Stimulated activated CD8-positive, alpha-beta memory T cell treated with anti-CD3 and anti-CD28 coated beads, Interleukin-2, amount 100 ng/mL, for 48 hours (primary cell): ENCODE measurements around the gene TULP1.
"Not testable (repeated sequence)": the region's sequence is repeated elsewhere in the genome, so short reads cannot be mapped to it uniquely, and the experiment has no call there.

Experiments
- DNase-seq, 2 donors: peaks; one replicate each; pipeline ENCODE4 v3.0.0-alpha.2; 2020; ENCODE audit warnings: low read depth in 2 of 2

Gene TULP1

DNA sequence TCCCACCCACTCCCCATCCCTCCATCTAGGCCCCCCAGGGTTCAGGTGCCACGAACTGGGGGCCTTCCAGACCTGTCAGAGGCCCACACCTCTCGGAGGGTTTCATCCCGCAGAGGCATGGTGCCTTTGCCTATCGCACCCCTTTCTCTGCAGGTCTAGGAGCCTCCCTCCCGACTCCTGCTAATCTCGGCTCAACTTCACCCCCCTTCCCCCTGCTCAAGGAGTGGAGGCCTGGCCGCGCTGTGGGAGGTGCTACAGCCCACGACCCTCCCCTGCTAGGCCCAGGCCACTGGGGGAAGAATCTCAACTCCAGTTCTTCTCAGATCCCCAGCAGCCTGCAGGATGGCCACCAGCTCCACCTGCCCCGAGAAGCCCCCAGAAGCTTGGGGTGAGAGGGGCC lies at the start of gene TULP1:
TULP1 (minus strand) TSS at position 157 of the 400 bp plus-strand sequence; CDS start at position 119, 38 bp downstream.
- DNase-seq: no peak

DNA sequence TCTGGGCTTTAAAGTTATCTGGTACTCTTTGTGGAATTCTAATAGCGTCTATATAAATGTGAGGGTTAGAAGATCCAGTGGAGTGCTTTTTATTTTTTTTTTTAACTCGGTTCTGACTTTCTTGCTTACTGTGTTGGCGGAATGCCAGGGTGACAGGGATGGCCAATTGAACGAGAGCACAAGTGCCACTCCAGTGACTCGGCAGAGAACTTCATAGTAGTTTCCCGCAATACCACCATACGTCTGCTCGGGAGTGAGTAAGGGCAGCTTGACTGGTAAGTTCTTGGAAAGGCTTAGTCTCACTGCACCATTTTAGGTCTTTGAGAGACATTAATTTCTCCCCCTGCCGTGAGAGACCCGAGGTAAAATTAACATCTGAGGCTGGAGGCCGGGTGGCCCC lies 49.4 kb upstream of the TULP1 start:
- no peak for DNase-seq

DNA sequence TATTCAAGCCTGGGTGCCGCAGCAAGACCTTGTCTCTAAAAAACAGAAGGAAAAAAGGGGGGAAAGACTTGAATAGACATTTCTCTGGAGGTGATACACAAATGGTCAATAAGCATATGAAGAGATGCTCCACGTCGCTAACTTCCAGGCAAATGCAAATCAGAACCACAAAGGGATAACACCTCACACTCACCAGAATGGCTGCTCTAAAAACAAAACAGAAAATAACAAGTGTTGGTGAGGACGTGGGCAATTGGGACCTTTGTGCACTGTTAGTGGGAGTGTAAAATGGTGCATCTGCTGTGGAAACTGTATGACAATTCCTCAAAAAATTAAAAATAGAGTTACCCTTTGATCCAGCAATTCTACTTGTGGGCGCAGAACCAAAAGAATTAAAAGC lies 48.4 kb upstream of the TULP1 start:
- DNase-seq: no peak

DNA sequence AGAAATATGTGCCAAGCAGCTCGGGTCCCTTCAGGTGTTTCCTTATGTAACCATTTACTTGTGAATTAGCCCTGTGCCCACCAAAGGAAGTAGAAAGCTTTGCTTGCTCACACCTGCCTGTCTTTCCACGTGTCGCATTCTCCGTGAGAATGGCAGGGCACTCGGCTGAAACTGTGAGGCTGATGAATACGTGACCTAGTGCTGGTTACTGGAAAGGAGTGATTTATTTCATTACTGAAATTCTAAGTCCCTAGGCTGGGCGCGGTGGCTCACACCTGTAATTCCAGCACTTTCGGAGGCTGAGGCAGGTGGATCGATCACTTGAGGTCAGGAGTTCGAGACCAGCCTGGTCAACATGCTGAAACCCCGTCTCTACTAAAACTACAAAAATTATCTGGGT lies 45.9 kb upstream of the TULP1 start:
- DNase-seq: no peak

DNA sequence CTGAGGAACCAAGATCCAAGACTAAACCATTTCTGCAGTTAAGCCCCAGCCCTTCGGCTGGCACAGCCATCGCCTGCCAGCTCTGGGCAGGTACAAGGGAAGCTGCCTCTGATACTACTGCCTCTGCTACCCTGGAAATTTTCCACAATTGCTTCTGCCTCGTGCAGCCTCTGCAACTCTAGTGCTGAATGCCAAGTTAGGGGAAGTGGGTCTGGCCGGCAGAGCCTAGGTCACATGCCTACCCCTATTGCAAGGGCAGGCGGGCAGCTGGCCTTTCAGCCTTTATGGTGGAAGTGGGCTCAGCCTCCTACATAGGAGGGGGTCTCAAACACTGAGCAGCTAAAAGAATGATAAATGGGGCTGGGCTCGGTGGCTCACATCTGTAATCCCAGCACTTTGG lies 44.5 kb upstream of the TULP1 start:
- no peak for DNase-seq

DNA sequence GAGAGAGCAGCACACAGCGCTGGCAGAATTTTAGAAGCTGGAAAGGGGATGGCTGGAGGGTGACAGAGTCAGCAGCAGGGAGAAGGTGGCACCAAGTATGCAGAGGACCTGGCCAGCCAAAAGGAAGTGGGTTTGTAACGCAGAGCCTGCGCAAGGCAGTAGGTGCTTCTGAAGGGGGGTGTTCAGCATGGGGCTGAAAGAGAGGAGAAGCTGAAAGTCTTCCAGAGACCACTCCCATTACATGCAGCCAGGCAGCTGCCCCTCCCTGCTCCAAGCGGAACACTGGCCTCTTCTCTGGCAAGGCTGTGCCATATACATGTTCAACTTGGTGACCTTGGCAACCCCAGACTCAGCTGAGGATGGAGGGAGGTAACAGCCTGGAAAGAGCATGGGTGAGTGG lies 42.1 kb upstream of the TULP1 start:
- DNase-seq: no peak

DNA sequence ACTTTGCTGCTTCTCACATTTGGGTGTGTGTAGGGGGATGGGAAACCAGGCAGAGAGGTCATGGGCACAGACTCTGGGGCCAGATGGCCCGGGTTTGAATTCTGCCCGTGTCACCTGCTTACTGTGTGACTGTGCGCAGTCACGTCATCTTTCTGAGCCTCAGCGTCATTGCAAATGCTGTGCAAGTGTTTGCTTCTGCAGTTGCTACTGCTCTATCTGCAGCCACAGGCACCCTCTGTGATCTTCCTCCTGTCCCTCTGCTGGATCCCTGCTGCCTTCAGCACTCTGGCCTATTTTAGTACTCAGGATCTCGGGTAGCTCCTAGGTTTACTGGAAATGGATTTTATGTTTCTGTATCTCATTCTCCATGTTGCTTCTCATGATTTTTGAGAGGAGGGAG lies 40.6 kb upstream of the TULP1 start:
- DNase-seq: no peak

DNA sequence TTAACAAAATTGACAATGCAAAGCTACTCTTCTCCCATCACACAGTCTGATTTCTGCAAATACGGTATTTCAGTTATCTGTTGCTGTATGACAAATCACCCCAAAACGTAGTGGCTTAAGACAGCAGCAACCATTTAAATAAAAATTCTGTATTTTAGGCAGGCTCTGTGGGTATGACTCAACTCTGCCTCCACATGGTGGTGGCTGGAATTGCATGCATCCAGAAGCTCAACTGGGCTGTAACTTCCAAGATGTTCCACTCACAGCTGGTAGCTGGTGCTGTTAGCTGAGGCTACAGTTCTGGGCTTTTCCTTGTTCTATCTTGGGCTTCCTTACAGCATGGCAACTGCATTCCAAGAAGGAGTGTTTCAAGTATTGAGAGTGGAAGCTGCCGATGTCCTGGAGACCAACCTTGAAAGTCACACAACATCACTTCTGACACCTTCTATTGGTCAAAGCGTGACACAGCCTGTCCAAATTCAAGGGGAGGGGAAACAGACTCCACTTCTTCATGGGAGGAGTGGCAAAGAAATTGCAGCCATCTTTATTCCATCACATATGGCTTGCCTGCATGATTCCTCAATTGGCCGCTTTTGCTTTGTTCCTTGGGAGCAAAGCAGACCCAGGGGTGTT lies 39.7 kb upstream of the TULP1 start:
- DNase-seq: peak; percentile 33 to 46

DNA sequence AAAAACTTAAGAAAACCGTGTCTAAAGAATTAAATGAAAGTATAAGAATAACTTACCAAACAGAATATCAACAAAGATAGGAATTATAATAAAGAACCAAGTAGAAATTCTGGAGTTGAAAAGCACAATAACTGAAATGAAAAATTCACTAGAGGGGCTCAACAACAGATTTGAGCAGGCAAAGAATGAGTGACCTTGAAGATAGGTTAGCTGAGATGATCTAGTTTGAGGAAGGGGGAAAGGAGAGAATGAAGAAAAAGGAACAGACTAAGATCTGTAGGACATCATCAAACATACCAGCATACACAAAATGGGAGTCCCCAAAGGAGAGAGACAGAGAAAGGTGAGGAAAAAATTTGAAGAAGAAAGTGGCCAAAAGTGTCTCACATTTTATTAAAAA lies 37.7 kb upstream of the TULP1 start:
- no peak for DNase-seq

DNA sequence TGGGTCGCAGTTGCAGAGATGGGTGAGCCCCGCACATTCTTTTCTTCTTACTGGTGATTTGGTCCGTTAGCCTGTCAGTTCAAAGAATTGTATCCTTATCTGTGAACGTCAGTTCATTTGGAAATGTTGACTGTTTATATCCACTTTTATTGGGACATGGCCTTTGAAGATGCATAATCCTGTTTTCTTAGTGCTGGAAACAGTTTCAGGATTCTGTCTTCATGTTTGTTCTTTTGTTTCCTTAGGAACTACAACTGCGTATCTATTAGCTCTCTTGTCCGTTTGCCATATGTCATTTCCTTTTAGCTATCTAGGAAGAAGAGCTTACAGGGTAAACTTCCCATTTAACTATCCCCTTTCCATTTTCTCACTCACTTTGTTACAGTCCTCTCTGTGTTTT lies 35.0 kb upstream of the TULP1 start:
- DNase-seq: no peak

DNA sequence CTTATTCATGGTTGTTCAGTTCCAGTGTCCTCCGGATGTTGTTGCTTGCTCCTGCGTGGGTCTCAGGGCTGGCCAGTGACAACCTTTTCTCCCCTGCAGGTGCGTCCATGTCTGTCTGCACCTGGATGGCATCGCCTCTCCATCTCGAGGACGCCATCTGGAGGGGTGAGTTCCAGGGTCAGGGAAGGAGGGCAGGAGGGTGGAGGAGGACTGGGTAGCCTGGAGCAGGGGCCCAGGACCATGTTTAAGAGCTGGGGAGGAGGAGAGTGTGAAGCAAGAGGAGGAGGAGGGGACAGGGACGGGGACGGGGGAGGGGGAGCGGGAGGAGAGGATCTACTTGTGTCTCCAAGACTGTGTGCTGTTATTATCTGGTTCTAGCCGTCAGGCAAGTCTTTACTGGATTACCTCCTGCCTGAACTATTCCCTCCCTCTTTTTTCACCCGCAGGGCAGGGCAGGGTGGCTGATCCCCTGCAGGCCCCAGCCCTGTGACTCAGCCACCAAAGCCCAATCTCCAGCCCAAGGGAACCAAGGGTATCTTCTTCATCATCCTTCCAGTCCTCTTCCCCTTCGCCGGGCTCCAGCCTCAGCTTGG lies 32.2 kb upstream of the TULP1 start:
- DNase-seq: no peak

DNA sequence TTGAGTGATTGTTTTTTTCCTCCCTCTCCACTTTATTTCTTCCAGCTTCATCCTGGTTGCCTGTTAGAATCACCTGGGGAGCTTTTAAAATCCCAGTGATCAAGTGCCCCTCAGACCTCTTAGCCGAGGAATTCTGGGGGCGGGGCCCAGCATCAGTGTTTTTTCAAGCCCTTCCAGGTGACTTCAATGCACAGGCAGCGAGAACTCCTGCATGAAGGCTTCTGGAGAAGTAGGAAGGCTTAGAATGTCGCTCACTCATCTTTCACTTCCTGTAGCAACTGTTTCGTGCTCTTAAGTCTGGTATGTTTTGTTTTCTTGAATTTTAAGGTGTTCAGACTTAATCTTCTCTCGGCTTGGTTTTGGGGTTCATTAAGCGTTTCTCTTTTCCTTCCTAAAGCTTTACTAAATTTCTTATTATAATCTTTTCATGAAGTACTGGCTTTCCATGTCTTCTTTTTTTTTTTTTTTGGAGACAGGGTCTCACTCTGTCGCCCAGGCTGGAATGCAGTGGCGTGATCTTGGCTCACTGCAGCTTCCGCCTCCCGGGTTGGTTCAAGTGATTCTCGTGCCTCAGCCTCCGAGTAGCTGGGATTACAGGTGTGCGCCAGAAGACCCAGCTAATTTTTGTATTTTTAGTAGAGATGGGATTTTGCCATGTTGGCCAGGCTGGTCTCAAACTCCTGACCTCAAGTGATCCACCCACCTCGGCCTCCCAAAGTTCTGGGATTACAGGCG lies 30.9 kb upstream of the TULP1 start:
- DNase-seq: no peak

DNA sequence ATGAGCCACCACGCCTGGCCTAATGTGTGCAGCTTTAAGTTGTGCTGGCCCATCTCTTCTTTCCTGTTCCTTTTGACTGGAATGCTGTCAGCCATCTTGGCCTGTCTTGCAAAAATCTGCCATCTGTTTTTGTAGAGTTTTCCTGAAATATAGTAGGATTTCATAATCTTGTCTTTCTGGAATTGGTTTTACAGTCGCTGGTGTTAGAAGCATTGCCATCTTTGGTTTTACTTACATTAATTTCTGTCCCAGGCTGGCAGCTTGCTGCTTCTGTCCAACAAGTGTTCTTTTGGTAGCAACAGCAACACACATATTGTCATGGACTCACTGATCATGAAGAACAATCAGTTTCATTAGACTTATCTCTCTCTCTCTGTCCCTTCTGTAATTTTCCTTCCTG lies 29.1 kb upstream of the TULP1 start:
- no peak for DNase-seq

DNA sequence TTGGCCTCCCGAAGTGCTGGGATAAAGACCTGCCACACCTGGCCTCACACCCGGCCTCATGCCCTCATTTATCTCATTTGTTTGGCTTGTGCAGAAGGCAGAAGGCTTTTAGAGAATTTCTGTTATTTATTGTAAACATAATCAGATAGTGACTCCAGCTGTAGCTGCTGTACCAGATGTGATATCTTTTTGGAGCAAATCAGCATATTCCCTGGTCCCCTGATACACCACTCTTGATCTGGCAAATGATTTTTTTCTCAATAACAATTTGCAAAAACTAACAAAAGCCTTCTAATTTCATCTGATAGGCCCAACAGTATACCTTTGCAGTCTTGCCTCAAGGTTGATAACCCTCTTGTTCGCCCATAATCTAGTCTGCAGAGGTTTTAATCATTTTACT lies 26.5 kb upstream of the TULP1 start:
- no peak for DNase-seq

DNA sequence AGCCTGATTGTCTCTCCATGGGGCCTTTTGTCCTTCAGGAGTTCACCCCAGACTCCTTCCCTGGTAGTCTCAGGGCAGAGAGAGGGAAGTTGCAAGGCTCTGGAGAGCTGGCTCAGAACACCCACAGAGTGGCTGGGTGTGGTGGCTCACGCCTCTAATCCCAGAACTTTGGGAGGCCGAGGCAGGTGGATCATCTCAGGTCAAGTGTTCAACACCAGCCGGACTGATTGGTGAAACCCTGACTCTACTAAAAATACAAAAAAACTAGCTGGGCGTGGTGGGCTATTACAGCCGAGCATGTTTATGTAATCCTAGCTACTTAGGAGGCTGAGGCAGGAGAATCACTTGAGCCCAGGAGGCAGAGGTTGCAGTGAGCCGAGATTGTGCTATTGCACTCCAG lies 23.2 kb upstream of the TULP1 start:
- not testable (repeated sequence) for DNase-seq

DNA sequence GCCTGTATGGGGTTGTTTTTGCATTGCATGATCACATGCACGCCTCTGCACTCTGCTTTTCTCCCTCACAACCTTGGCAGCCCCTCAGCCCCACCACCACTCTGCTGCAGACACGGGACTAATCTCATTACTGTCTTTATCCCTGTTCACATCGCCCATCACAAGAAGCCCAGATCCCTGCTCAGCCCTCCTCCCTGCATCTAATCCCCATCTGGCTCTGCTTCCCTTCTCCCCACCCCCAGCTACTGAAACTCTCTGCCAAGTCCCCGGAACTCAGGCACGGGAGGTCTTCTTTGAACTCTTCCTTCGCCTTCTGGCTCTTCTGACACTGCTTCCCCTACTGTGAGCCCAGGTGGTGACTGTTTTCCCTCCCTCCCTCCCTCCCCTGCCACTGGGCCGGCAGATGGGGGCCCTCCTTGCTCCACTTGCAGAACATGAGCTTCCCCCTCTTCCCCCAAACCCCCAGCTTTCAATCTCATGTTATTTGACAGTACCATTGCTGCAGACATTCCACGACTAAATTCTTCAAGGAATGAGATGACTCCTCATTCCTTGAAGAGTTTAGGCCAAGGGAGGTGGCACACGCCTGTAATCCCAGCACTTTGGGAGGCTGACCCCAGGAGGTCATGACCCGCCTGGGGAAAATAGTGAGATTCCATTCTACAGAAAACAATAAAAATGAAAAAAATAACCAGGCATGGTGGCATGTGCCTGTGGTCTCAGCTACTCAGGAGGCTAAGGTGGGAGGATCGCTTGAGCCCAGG lies 21.9 kb upstream of the TULP1 start:
- DNase-seq: no peak

DNA sequence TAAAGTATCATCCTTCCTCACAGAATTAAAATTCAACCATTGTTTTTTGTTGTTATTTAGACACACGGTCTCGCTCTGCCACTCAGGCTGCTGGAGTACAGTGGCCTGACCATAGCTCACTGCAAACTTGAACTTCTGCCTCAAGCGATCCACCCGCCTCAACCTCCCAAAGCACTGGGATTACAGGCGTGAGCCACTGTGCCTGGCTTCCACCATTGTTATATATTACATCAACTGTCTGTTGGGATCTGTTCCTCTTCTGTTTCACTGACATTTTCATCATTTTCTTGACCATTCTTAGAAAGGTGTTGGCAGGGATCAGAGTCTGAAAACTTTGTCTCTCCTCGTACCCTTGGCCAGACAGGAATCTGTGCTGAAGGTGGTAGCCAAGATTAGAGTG lies 21.3 kb upstream of the TULP1 start:
- no peak for DNase-seq

DNA sequence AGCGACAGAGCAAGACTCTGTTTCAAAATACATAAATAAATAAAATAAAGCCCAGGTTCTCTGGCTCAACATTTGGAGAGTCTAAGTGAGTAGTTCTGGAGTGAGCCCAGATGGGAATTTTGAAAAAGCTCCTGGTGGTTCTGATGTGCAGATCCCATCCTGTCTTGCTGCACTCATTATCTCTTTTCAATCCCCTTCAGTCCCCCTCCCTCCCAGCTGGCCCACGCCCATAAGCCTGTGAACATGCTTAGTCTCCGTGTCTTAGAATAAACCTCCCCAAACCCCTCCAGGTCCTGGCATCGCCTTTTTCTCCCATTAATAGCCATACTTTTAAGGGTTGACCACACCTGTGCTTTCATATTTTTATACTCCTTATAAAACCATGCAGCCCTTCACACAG lies 19.4 kb upstream of the TULP1 start:
- no peak for DNase-seq

DNA sequence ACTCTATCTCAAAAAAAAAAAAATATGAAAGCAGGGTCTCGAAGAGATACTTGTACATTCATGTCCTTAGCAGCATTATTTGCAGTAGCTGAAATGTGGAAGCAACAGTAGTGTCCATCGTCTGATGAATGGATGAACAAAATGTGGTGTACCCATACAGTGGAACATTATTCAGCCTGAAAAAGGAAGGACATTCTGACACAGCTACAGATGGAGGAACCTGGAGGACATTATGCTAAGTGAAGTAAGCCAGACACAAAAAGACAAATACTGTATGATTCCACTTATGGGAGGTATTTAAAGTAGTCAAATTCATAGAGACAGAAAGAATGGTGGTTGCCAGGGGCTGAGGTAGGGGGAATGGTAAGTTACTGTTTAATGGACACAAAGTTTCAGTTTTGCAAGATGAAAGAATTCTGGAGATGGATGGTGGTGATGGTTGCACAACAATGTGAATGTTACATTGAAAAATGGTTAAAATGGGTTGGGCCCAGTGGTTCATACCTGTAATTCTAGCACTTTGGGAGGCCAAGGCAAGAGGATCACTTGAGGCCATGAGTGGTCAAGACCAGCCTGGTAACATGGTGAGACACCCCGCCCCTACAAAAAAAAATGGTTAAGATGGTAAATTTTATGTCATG lies 11.8 kb upstream of the TULP1 start:
- DNase-seq: no peak

DNA sequence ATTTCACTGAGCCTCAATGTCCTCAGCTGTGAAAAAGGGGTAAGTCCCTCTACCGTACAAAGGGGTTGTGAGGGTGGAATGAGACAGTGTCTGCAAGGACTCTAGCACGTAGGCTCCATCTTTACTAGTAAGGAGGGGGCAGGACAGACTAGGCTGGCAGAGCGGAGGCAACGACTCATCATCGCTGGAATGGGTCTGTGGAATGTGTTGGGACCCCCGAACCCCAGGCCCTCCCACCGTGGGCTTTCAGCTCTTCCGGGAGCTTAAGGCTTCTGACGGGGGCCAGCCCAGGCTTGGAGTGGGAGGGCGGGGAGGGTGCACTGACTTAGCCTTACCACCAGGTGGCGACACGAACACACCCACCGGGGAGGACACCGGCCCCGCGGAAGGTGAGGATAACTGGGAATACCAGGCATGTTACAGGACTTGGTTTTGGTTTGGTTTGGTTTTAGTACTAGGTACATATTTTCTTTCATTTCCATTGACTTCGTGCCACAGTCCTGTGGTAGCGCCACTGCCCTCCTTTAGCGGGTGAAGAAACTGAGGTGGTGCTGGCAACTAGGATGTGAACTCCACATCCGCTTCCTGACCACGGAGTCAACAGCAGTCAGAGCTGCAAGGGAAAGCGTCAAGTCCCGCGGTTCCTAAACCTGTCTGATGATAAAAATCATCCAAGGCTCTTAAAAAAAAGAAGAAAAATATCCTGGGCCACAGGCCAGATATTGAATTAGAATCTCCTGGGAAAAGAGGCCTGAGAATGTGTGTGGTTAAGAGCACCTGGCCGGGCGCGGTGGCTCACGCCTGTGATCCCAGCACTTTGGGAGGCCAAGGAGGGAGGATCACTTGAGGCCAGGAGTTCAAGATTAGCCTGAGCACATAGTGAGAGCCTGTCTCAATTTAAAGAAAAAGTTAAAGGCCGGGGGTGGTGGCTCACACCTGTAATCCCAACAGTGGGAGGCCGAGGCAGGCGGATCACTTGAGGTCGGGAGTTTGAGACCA lies 10.3 kb upstream of the TULP1 start:
- peak; percentile 65 to 68 for DNase-seq

DNA sequence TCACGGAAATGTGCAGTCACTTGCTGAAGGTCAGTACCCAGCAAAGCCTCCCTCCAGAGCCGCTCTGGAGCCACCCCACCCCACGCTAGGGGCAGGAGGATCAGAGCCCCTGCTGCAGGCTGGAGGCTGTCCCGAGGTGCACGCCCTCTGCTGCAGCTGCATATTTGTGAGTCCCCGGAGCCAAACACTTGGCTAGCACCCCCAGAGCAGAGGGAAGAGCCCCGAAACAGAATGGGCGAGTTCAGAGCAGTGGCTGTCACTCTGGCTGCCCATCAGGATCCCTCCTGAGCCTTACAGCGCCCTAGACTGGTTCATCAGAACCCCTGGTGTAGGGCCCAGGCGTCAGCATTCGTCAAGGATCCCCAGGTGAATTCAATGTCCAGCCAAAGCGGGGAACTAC lies 9.5 kb upstream of the TULP1 start:
- no peak for DNase-seq
